SK-N-MC (cell line): ENCODE results near the gene DNAH5.

Source experiments
- EZH2 ChIP-seq: fragments of 200-600 bp; sonication (generic); IDR thresholded peaks from one replicate; pipeline ENCODE4 v1.6.1; 2017; ENCODE audit warnings: antibody characterized with exemption
- POLR2AphosphoS5 ChIP-seq: IDR thresholded peaks from 2 replicates; pipeline ENCODE4 v1.6.1; 2012; ENCODE audit warnings: mild to moderate bottlenecking, low read depth, low read length, borderline replicate concordance

DNA sequence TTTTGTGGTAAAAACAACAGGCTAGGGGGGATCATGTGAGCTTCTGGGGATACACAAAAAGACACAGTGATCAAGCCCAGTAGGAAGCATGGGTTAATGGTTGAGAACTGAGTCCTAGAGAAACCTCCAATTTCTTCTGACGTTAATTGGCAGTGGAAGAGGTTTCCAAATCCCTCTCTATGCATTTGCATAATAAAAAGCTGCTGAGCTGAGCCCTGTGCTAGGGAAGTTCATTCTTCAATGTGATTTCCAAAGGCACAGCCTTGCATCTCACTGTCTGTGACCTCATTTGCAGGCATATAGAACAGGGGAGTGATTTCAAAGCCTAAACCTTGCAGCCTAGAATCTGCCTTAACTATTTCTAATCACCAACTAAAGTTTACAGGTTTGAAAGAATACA is 812 bp downstream of the DNAH5 start:
- TF ChIP-seq POLR2AphosphoS5, result no peak
- TF ChIP-seq EZH2, result no peak
